GM12865 (cell line): ENCODE data around the gene PLEKHA8.

Experiments used
- DNase-seq: peaks from one replicate; pipeline ENCODE4 v3.0.0; 2010; ENCODE audit warnings: low read depth
- H3K4me3 ChIP-seq: 2 replicates; pipeline ENCODE4 v1.5.1; 2011; ENCODE audit warnings: mild to moderate bottlenecking, low read depth, low read length, control low read depth
- TF ChIP-seq, protein P1 (sequence below): IDR thresholded peaks from 2 replicates; pipeline ENCODE4 v1.5.1; 2011; ENCODE audit warnings: low read length, control low read depth, low read depth, inconsistent platforms; ENCODE audit not compliant: insufficient read depth; ENCODE audit errors: missing control alignments

Gene PLEKHA8

DNA sequence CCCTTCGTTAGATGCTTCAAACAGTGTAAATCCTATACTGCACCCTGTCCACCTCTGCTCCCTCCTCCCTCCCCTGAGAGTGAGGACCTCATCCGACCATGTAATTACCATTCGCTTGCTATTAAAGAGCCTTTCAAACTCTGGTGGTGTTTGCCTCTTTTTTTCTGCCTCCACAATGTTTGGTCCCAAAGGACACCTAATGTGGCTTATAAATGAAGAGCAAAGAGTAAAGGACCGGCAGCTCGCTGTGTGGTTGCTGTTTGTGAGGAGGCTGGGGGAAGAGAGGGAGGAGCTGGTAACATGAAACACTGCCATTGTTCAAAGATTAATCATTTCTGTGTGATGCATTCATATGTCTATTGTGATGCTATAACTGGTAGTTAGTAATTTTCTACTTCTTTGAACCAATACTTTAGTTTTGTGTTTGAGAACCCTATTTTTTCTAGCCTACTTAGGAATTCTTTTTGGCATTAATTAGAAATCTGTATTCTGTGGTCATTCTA is 134.5 kb downstream of the PLEKHA8 start:
- DNase-seq = peak; percentile 11
- H3K4me3 ChIP-seq = no peak overlapping the region
- TF ChIP-seq, protein P1, sequence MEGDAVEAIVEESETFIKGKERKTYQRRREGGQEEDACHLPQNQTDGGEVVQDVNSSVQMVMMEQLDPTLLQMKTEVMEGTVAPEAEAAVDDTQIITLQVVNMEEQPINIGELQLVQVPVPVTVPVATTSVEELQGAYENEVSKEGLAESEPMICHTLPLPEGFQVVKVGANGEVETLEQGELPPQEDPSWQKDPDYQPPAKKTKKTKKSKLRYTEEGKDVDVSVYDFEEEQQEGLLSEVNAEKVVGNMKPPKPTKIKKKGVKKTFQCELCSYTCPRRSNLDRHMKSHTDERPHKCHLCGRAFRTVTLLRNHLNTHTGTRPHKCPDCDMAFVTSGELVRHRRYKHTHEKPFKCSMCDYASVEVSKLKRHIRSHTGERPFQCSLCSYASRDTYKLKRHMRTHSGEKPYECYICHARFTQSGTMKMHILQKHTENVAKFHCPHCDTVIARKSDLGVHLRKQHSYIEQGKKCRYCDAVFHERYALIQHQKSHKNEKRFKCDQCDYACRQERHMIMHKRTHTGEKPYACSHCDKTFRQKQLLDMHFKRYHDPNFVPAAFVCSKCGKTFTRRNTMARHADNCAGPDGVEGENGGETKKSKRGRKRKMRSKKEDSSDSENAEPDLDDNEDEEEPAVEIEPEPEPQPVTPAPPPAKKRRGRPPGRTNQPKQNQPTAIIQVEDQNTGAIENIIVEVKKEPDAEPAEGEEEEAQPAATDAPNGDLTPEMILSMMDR = no peak

DNA sequence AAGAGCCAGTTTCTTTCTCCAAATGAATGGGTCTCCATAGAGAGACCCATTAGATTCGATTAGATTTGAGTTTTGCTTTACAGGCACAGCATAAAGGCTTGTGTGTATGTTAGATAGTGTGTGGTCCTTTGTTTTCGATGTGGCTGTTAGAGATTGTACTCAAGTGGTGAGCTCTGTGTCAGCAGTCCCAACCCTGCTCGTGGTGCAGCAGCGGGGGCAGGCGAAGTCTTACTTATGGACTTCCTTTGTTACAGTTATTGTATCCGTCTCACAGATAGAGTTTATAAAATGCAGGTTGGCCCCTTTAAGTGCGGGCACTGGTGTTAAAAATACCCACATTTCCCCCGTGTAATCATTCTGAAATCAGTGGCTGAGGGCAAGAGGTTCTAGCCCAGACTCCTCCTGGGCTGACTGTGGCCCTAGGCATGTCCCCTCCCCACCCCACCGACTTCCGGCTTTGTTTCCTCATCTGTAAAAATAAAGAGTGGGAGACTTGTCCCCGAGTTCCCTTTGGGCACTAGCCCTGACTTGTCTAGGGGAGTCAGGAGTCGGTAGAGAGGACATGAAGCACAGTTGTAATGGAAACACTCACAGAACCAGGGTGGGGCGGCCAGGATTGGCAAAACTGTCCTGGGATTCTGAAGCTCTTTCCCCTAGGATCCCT is 135.2 kb downstream of the PLEKHA8 start:
- H3K4me3 ChIP-seq = peak overlapping the region; percentile 23
- TF ChIP-seq, protein P1 = no peak
- peak; percentile 67 for DNase-seq

- H3K4me3 ChIP-seq = no peak overlapping the region
- TF ChIP-seq, protein P1 = peak; percentile 59
- DNase-seq = peak; percentile 67
Observed at GRCh38 chr7:30164567-30164966, 136.4 kb downstream of the PLEKHA8 start.

- no peak overlapping the region for H3K4me3 ChIP-seq
- TF ChIP-seq, protein P1 = no peak
- DNase-seq = no peak
Observed at GRCh38 chr7:30165590-30165989, 137.4 kb downstream of the PLEKHA8 start.

- TF ChIP-seq, protein P1 = no peak
- H3K4me3 ChIP-seq = no peak overlapping the region
- no peak for DNase-seq
Observed at GRCh38 chr7:30166155-30166840, 138.1 kb downstream of the PLEKHA8 start.

GRCh38 chr7:30166841-30167235 is 138.6 kb downstream of the PLEKHA8 start:
- TF ChIP-seq, protein P1 = no peak
- no peak for DNase-seq
- H3K4me3 ChIP-seq = no peak overlapping the region

DNA sequence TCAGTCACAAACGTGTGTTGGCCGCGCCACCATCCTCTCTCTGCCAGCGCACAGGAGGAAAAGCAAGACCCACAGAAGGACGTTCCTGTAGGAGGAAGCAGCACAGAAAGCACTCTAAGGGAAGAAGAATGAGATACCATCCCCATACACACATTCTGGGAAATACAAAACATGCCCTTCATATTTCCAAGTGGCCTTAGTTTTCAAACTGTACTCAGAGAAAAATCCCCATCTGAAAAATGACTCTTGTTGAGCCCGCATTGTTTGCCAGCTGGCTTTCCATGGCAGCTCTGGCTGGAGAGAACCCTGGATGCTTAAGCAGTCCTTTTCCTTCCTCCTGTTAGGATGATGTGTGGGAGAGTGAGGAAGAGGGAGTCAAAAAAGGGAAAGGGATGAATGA is 139.7 kb downstream of the PLEKHA8 start:
- H3K4me3 ChIP-seq = no peak overlapping the region
- DNase-seq = no peak
- TF ChIP-seq, protein P1 = no peak
